HepG2 (cell line): ENCODE data around the gene ANXA7. TPM values are rescaled to one million over a fixed set of nuclear protein-coding genes. Genes with fewer than 3 reads are reported as not detected.

Experiments used
- BRCA1 ChIP-seq: sonication (generic); formaldehyde crosslinking; IDR thresholded peaks from 2 replicates; pipeline ENCODE4 v1.4.0; 2020; ENCODE audit warnings: missing genetic modification reagents
- CBX2 ChIP-seq, 2 experiments: fragments of 200-600 bp in 1 of 2; sonication (generic); formaldehyde crosslinking in 1 of 2; IDR thresholded peaks; 2 replicates each; pipeline versions ENCODE4 v1.7.0 to v1.8.1; 2018 to 2022; ENCODE audit warnings: low read depth in 2 of 2, low read length in 1 of 2, mild to moderate bottlenecking in 1 of 2, missing genetic modification reagents in 1 of 2
- GATAD1 ChIP-seq: IDR thresholded peaks from 2 replicates; pipeline ENCODE4 v1.6.1; 2016; ENCODE audit warnings: missing genetic modification reagents, missing compliant biosample characterization
- GPN1 ChIP-seq: sonication (generic); formaldehyde crosslinking; IDR thresholded peaks from 2 replicates; pipeline ENCODE4 v1.5.1; 2020; ENCODE audit warnings: missing genetic modification reagents, borderline replicate concordance
- IRX3 ChIP-seq: sonication (generic); formaldehyde crosslinking; IDR thresholded peaks from 2 replicates; pipeline ENCODE4 v1.8.1; 2023; ENCODE audit warnings: mild to moderate bottlenecking, low read depth, missing genetic modification reagents, borderline replicate concordance
- KDM4B ChIP-seq: sonication (generic); formaldehyde crosslinking; IDR thresholded peaks from 2 replicates; pipeline ENCODE4 v1.4.0; 2020; ENCODE audit warnings: missing genetic modification reagents
- MAFF ChIP-seq: IDR thresholded peaks from 2 replicates; pipeline ENCODE4 v1.6.1; 2011; ENCODE audit warnings: low read depth, low read length, improper control_type of control experiment
- MED8 ChIP-seq: sonication (generic); formaldehyde crosslinking; IDR thresholded peaks from 2 replicates; pipeline ENCODE4 v1.8.1; 2023; ENCODE audit warnings: mild to moderate bottlenecking, missing genetic modification reagents; ENCODE audit not compliant: insufficient replicate concordance
- NAIF1 ChIP-seq: sonication (generic); formaldehyde crosslinking; IDR thresholded peaks from 2 replicates; pipeline ENCODE4 v1.5.0; 2020; ENCODE audit warnings: mild to moderate bottlenecking, missing genetic modification reagents, borderline replicate concordance
- RFX3 ChIP-seq: IDR thresholded peaks from 2 replicates; pipeline ENCODE4 v1.6.1; 2016; ENCODE audit warnings: missing biosample characterization, missing genetic modification reagents
- SNAPC5 ChIP-seq: sonication (generic); formaldehyde crosslinking; IDR thresholded peaks from 2 replicates; pipeline ENCODE4 v1.8.1; 2023; ENCODE audit warnings: mild to moderate bottlenecking, missing genetic modification reagents, borderline replicate concordance
- TGIF2 ChIP-seq: IDR thresholded peaks from 2 replicates; pipeline ENCODE4 v1.6.1; 2016; ENCODE audit warnings: control low read depth, missing compliant biosample characterization
- TP53 ChIP-seq: sonication (generic); formaldehyde crosslinking; conservative IDR thresholded peaks from 2 replicates; pipeline ENCODE4 v1.4.0; 2020; ENCODE audit warnings: missing genetic modification reagents
- ZBTB7A ChIP-seq: sonication (generic); formaldehyde crosslinking; IDR thresholded peaks from 2 replicates; pipeline ENCODE4 v1.8.0; 2022; ENCODE audit warnings: mild to moderate bottlenecking, missing genetic modification reagents
- ZFAT ChIP-seq: sonication (generic); formaldehyde crosslinking; conservative IDR thresholded peaks from 2 replicates; pipeline ENCODE4 v1.8.1; 2023; ENCODE audit warnings: missing genetic modification reagents, inconsistent platforms
- ZNF232 ChIP-seq: sonication (generic); formaldehyde crosslinking; IDR thresholded peaks from 2 replicates; pipeline ENCODE4 v1.4.0; 2020; ENCODE audit warnings: missing genetic modification reagents, borderline replicate concordance
- ZNF292 ChIP-seq: sonication (generic); formaldehyde crosslinking; IDR thresholded peaks from 2 replicates; pipeline ENCODE4 v1.8.1; 2022; ENCODE audit warnings: mild to moderate bottlenecking, low read depth, missing genetic modification reagents, borderline replicate concordance
- ZNF530 ChIP-seq: sonication (generic); formaldehyde crosslinking; IDR thresholded peaks from 2 replicates; pipeline ENCODE4 v1.5.0; 2020; ENCODE audit warnings: low read depth, mild to moderate bottlenecking, missing genetic modification reagents
- ZNF781 ChIP-seq: sonication (generic); formaldehyde crosslinking; IDR thresholded peaks from 2 replicates; pipeline ENCODE4 v1.5.1; 2020; ENCODE audit warnings: borderline replicate concordance, mild to moderate bottlenecking, missing genetic modification reagents; ENCODE audit errors: not compliant biosample characterization
- polyA plus RNA-seq, 8 experiments: library from polyadenylated mRNA; depleted of rRNA in 3 of 8; stranded (reverse) in 7 of 8; unstranded in 1 of 8; fragments of >200 nt; fragmentation: Illumina TruSeq in 4 of 8; extraction: Trizol in 4 of 8; gene quantifications; 2 replicates each; pipeline versions ENCODE4 v1.2.1 to v1.2.3, GENCODE V29; 2011 to 2016; ENCODE audit warnings: low read depth in 4 of 8, missing spikeins in 1 of 8, mixed read lengths in 1 of 8; ENCODE audit not compliant: insufficient read depth in 1 of 8
- total RNA-seq, 5 experiments: library from RNA; depleted of rRNA; stranded (reverse); fragments of >200 nt; fragmentation: Illumina TruSeq; extraction: Trizol; gene quantifications; 2 replicates each; pipeline ENCODE4 v1.2.3, GENCODE V29; 2016; ENCODE audit warnings: low read depth in 1 of 5
- TF ChIP-seq, protein P1 (sequence below): sonication (generic); formaldehyde crosslinking; IDR thresholded peaks from 2 replicates; pipeline ENCODE4 v1.8.0; 2022; ENCODE audit warnings: mild to moderate bottlenecking, missing genetic modification reagents, moderate library complexity
- TF ChIP-seq, protein P2 (sequence below): sonication (generic); formaldehyde crosslinking; IDR thresholded peaks from 2 replicates; pipeline ENCODE4 v1.5.0; 2020; ENCODE audit warnings: mild to moderate bottlenecking, missing genetic modification reagents

Gene ANXA7
- total and polyA plus RNA-seq, 2 of the 13 experiments (the other 11 are each of a cell fraction or from before 2014, with no cell fraction given) = 54.8 to 89.0 TPM

- TF ChIP-seq ZBTB7A (CRISPR knock-in tag) (peak; percentile 89), CBX2 (IDR thresholded peaks at IDR 0.05; ENCODE audit: low read depth, low read length) (no peak), CBX2 (CRISPR knock-in tag; IDR thresholded peaks at IDR 0.05; ENCODE audit: low read depth) (no peak), NAIF1 (CRISPR knock-in tag) (0 out of 2 replicates have a peak, but pooled peaks have one; percentile 22), ZNF292 (CRISPR knock-in tag) (0 out of 2 replicates have a peak, but pooled peaks have one; percentile 6), RFX3 (0 out of 2 replicates have a peak, but pooled peaks have one; percentile 16), MAFF (0 out of 2 replicates have a peak, but pooled peaks have one; percentile 13), ZFAT (CRISPR knock-in tag) (no peak), BRCA1 (peak; percentile 50), KDM4B (peak; percentile 33; the same call in 1 of the 2 replicates), GATAD1 (CRISPR knock-in tag) (peak; percentile 51), IRX3 (0 out of 2 replicates have a peak, but pooled peaks have one; percentile 54), SNAPC5 (no peak), ZNF530 (CRISPR knock-in tag) (no peak), MED8 (peak; percentile 64), TGIF2 (CRISPR knock-in tag) (peak; percentile 53; the same call in 1 of the 2 replicates), ZNF232 (CRISPR knock-in tag) (peak; percentile 72; the same call in 1 of the 2 replicates), TP53 (no peak; the same call in 1 of the 2 replicates), GPN1 (CRISPR knock-in tag) (no peak), ZNF781 (CRISPR knock-in tag) (peak; percentile 41)
- TF ChIP-seq, protein P1, sequence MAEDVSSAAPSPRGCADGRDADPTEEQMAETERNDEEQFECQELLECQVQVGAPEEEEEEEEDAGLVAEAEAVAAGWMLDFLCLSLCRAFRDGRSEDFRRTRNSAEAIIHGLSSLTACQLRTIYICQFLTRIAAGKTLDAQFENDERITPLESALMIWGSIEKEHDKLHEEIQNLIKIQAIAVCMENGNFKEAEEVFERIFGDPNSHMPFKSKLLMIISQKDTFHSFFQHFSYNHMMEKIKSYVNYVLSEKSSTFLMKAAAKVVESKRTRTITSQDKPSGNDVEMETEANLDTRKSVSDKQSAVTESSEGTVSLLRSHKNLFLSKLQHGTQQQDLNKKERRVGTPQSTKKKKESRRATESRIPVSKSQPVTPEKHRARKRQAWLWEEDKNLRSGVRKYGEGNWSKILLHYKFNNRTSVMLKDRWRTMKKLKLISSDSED (CRISPR knock-in tag) = no peak
- TF ChIP-seq, protein P2, sequence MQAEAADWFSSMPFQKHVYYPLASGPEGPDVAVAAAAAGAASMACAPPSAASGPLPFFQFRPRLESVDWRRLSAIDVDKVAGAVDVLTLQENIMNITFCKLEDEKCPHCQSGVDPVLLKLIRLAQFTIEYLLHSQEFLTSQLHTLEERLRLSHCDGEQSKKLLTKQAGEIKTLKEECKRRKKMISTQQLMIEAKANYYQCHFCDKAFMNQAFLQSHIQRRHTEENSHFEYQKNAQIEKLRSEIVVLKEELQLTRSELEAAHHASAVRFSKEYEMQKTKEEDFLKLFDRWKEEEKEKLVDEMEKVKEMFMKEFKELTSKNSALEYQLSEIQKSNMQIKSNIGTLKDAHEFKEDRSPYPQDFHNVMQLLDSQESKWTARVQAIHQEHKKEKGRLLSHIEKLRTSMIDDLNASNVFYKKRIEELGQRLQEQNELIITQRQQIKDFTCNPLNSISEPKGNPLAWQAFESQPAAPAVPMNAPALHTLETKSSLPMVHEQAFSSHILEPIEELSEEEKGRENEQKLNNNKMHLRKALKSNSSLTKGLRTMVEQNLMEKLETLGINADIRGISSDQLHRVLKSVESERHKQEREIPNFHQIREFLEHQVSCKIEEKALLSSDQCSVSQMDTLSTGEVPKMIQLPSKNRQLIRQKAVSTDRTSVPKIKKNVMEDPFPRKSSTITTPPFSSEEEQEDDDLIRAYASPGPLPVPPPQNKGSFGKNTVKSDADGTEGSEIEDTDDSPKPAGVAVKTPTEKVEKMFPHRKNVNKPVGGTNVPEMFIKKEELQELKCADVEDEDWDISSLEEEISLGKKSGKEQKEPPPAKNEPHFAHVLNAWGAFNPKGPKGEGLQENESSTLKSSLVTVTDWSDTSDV = 0 out of 2 replicates have a peak, but pooled peaks have one; percentile 33
These were observed at the start of gene ANXA7 (continued) for GRCh38 chr10:73413528-73414229.
